ENCODE data around the gene PIGU. TPM values are rescaled to one million over a fixed set of nuclear protein-coding genes. Genes with fewer than 3 reads are reported as not detected.
"Not testable (repeated sequence)": the region's sequence is repeated elsewhere in the genome, so short reads cannot be mapped to it uniquely, and the experiment has no call there.

Gene PIGU
- 22.1 TPM for polyA plus RNA-seq (2013, experiment 1 of 2; ENCODE audit: insufficient read length)
- 22.4 TPM for polyA plus RNA-seq (2013, experiment 2 of 2; ENCODE audit: insufficient read length)

- DNase-seq, result peak; percentile 91
Observed at GRCh38 chr20:34676642-34677373, at the start of gene PIGU. Gene PIGU (minus strand): TSS chr20:34677092. CDS start chr20:34677085, 7 bp downstream.

DNA sequence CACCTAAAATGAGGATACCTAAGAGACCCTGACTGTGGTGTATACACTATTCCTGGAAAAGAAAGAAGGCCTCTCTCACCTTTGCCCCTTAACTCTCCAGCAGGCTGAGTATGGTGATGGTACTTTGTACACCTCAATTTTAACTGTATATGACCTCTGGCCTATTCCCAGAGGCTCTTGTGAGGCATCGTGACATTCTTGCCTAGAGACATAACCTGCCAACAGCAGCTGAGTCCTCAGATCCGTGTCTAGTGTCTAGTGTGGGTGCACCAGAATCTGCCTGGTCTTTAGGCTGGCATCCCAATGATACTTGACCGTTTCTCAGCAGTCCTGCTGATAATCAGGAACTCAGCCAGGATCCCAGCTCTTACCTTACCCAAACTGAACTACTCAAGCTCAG is 47.3 kb upstream of the PIGU start:
- no peak for DNase-seq

DNA sequence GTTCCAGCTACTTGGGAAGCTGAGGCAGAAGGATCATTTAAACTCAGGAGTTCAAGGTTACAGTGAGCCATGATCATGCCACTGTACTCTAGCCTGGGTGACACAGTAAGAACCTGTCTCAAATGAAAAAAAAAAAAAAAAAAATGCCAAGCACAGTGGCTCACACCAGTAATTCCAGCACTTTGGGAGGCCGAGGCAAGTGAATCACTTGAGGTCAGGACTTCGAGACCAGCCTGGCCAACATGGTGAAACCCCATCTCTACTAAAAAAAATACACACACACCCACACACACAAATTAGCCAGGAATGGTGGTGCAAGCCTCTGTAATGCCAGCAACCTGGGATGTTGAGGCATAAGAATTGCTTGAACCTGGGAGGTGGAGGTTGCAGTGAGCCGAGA is 45.7 kb upstream of the PIGU start:
- not testable (repeated sequence) for DNase-seq

- no peak for DNase-seq
Observed at GRCh38 chr20:34720266-34720665, 43.4 kb upstream of the PIGU start.

GRCh38 chr20:34719242-34720017 is 42.5 kb upstream of the PIGU start:
- DNase-seq, result not testable (repeated sequence)

- DNase-seq, result no peak
Observed at GRCh38 chr20:34717230-34718095, 40.6 kb upstream of the PIGU start.

DNA sequence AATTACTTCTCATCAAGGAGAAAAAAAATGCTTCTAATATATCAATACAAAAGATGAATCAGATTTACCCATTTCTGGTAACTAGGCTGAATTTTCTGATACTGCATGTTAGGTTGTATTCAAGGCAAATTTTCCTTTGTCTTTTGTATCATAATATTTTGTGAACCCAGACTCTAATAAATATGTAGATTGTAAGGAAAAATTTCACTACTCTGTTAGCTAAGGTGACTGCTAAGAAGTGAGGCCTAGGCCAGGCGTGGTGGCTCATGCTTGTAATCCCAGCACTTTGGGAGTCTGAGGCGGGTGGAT is 40.0 kb upstream of the PIGU start:
- DNase-seq, result no peak

GRCh38 chr20:34715384-34715783 is 38.5 kb upstream of the PIGU start:
- DNase-seq, result no peak

DNA sequence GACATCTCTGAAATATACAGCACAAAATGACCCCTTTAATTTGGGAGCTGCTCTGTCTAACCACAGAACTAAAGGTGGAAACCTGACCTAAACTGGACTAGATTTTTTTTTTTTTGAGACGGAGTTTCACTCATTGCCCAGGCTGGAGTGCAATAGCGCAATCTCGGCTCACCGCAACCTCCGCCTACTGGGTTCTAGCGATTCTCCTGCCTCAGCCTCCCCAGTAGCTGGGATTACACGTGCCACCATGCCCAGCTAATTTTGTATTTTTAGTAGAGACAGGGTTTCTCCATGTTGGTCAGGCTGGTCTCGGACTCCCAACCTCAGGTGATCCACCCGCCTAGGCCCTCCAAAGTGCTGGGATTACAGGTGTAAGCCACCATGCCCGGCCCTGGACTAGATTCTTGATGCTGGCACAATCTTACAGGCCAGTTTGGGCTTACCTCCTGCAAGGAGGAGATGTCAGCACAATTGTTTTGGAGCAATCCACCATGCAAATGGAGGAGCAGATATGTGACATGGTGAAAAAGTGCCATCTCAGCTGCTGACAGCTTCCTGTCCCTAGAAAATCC is 37.1 kb upstream of the PIGU start:
- not testable (repeated sequence) for DNase-seq

- peak; percentile 98 for DNase-seq
Observed at GRCh38 chr20:34713194-34713943, 36.5 kb upstream of the PIGU start.

DNA sequence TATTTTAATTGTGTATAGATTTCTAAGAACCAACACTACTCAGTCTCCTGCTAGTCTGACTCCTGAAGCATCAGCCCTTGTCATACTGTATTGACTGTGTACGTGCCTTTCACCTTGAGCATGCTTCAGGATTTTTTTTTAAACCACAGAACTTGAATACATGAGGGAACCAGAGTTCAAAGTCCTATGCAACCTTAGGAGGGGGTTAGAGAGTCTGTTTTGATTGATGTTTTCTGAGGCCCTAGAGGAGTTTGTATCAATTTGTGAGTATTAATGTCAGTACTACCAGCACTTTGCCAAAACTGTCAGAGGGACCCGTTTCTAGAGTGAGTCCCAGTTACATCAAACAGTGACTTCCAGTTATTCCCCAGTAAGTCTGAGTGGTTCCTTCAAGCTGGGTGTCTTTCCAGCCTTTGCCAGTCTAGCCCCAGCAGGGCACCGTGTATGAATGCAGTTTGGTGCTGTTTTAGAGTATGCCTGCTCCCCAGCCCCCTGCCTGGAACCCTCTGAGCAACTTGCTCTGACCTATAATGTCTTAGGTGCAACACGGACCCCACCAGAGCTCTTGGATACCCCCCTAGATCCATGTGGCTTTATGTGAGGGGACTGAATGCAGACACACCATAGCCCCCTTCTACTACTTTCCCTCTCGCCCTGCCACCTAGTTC is 35.8 kb upstream of the PIGU start:
- no peak for DNase-seq

DNA sequence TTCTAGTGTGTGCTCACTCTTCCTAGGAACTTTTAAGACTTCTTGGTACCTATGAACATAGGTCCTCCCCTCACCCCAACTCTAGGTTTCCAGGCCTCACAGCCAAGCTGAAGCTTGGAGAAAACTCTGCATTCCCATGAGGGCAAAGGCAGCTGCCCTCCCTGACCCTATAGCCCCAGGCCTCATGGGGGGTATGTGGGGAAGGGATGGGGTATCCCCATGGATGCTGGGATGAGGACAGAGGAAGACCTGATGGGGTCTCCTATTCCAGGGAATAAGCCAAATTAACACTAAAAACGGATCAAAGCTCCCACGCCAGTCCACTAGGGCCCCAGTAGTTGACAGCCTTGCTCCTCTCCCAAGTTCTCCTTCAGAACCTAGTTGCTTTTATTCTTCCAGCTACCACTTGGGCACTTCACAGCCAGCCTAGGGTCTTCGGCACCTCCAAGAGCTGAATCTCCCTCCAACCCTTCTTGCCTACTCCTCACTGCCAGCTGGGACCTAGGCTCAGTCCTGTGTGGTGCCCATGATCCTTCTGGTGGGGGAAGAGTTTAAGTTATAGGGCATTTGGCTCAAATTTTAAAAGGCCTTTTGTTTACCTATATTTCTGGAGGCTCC is 35.0 kb upstream of the PIGU start:
- DNase-seq, result no peak

- no peak for DNase-seq
Observed at GRCh38 chr20:34710861-34711574, 34.1 kb upstream of the PIGU start.

- DNase-seq, result no peak
Observed at GRCh38 chr20:34710568-34710839, 33.6 kb upstream of the PIGU start.

DNA sequence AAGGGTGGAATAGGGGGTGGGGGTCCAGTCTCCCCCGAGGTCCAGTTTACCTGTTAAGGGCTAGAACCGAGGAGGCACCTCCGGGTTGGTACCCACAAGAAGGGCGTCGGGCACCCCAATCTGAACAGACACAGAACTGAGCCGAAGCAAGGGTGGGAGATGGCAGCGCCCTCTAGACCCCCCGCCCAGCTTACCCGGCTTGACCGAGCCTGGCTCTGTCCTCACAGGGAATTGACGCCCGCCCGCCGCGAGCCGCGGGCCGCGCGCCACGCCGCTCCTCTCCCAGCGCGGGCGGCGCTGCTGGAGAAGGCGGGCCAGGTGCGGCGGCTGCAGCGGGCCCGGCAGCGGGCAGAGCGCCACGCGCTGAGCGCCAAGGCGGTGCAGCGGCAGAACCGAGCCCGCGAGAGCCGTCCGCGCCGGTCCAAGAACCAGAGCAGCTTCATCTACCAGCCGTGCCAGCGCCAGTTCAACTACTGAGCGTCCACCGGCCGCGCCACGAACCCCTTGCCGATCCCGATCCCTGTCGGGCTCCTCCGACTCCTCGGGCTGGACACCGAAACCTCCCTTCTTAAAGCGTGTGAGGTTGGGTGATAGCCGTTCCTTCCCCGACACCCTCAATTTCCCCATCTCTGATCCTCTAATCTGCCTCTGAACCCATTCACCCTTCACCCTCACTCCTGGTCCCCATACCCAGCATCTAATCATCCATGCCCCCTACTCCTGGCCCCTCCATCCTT is 33.1 kb upstream of the PIGU start:
- peak; percentile 65 for DNase-seq

- peak; percentile 76 for DNase-seq
Observed at GRCh38 chr20:34709044-34709830, 32.3 kb upstream of the PIGU start.

GRCh38 chr20:34708621-34709043 is 31.7 kb upstream of the PIGU start:
- DNase-seq, result peak; percentile 28

DNA sequence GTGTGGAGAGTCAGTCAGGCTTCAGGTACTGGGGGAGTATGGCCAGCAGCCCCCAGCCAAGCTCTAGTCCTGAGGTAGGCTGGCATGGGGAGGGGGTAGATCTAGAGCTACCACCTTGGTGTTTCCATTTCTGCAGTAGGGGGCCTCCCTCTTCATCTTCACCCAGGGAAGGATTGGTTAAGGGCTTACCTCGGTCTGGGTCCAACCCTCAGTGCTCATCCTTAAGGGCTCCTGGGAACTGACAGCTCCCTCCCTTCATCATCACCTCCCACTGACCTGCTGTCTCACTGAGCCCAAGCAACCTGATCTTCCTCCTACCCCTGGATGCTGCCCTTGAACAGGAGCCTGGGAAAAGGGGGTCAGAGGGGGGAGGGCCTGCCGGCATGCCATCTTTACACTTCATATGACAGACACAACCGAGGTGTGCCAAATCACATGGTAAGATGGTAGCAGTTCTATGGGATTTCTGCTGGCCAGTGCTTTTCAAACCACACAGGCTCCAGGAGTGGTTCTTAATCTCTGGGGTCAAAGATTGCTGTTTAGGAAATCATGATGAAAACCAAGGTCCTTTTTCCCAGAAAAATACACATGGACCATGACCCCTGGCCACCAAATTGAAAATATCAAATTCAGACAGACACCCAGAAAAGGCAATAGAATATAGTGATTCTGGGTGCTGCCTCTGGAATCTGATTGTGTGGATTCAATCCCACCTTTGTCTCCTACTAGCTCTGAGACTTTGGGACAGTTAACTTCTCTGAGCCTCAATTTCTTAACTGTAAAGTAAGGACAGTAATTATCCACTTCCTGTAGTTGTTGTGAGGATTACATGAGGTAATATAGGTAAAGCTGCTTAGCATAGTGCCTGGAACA is 30.3 kb upstream of the PIGU start:
- DNase-seq, result no peak

Data from fibroblast of skin of abdomen (primary cell).